ENCODE measurements around the gene MAP3K1.

- no peak for TF ChIP-seq CTCF (IDR thresholded peaks at IDR 0.05)
- TF ChIP-seq POLR2A (IDR thresholded peaks at IDR 0.05), result no peak
Measured at GRCh38 chr5:56881571-56881970, 66.2 kb downstream of the MAP3K1 start.

Data from esophagus squamous epithelium (tissue), 4 donors.